Measurements from ENCODE around the gene MFAP5. TPM values are rescaled to one million over a fixed set of nuclear protein-coding genes. Genes with fewer than 3 reads are reported as not detected.
A peak's percentile ranks its signal among the peaks of the same experiment; 100 is the strongest.

The MFAP5 gene
- total RNA-seq, 1 experiment from 2014 or later = 0.26 TPM

GRCh38 chr12:8680533-8680932, 17.9 kb upstream of the MFAP5 start:
- Histone ChIP-seq H3K27ac (ENCODE audit: insufficient read length, low read depth, low read length) (peak overlapping the region; percentile 49), H4K5ac (ENCODE audit: insufficient read length, low read depth, low read length) (no peak overlapping the region), H3K56ac (ENCODE audit: insufficient read length, low read depth, low read length) (no peak overlapping the region), H3K4ac (ENCODE audit: low read depth, low read length) (no peak overlapping the region), H3K9me3 (ENCODE audit: control insufficient read depth, low read depth, low read length) (no peaks in the 10 kb centered on the region), H3K27me3 (ENCODE audit: insufficient read depth, low read length) (no peaks in the 10 kb centered on the region), H4K8ac (replicated peaks; ENCODE audit: insufficient read length, low read depth, low read length) (no peak overlapping the region), H2BK15ac (ENCODE audit: low read depth, low read length) (no peak overlapping the region), H3K9ac (ENCODE audit: extremely low read depth, insufficient read length, low read length) (no peak overlapping the region), H3K79me1 (ENCODE audit: insufficient read depth, low read depth, low read length, poor library complexity, severe bottlenecking) (no peaks in the 10 kb centered on the region), H3T11ph (ENCODE audit: low read length) (no peak overlapping the region), H3K79me2 (ENCODE audit: insufficient read depth, low read length) (no peaks in the 10 kb centered on the region), H2AFZ (ENCODE audit: low read length) (no peak overlapping the region), H2BK120ac (ENCODE audit: low read depth, low read length, poor library complexity, severe bottlenecking) (no peak overlapping the region), H3K14ac (ENCODE audit: insufficient read depth, low read length) (no peak overlapping the region), H2BK20ac (ENCODE audit: low read depth, low read length, poor library complexity, severe bottlenecking) (no peak overlapping the region), H4K20me1 (ENCODE audit: control insufficient read depth, insufficient read depth, insufficient read length) (no peaks in the 10 kb centered on the region), H2BK5ac (ENCODE audit: insufficient read length, low read length) (no peak overlapping the region), H3K23me2 (ENCODE audit: insufficient read length, low read depth, low read length, poor library complexity, severe bottlenecking) (no peaks in the 10 kb centered on the region), H3K4me2 (ENCODE audit: insufficient read depth, insufficient read length, low read length) (peak overlapping the region; percentile 59), H2BK12ac (ENCODE audit: insufficient read length, low read depth, low read length) (peak overlapping the region; percentile 2), H3K4me1 (ENCODE audit: insufficient read depth, low read length) (peaks cover 5% of the 10 kb centered on the region; the same call in 1 of the 2 replicates), H2AK5ac (ENCODE audit: insufficient read length, low read length) (no peak overlapping the region), H3K23ac (ENCODE audit: insufficient read length, low read depth, low read length) (no peak overlapping the region), H3K18ac (ENCODE audit: insufficient read length, low read depth, low read length) (no peak overlapping the region), H4K91ac (ENCODE audit: insufficient read length, low read depth, low read length) (no peak overlapping the region)
- Mint-ChIP-seq H3K9me3 (peaks cover 6 to 9% of the 10 kb centered on the region in 2 experiments; a peak in 4 of 5 replicates), H3K36me3 (ENCODE audit: insufficient read depth in 1 of 3, low read depth in 3 of 3) (peaks cover 4 to 11% (median 7%) of the 10 kb centered on the region in 3 experiments; a peak in 5 of 7 replicates), H3K4me3 (no peak overlapping the region; a peak in 1 of 5 replicates), H3K27me3 (ENCODE audit: low read depth) (no peaks in the 10 kb centered on the region), H3K4me1 (peaks cover 21 to 25% of the 10 kb centered on the region in 2 experiments), H3K27ac (peak overlapping the region in 2 of 3 experiments; percentile 7 to 88; a peak in 3 of 7 replicates)
- WGBS (ENCODE audit: extremely low coverage, insufficient read length, low lambda C conversion rate) = no CpG with 5 or more reads among the region's 9 CpGs
- TF ChIP-seq CTCF (conservative IDR thresholded peaks at IDR 0.05) = peak; percentile 47; the same call in 2 of the 3 replicates
- DNase-seq = no peak
